H1 (cell line): ENCODE data around the gene DPYSL4.

ENCODE experiments used
- BACH1 ChIP-seq: IDR thresholded peaks from 2 replicates; pipeline ENCODE4 v1.6.1; 2012; ENCODE audit warnings: low read length, improper control_type of control experiment
- CHD7 ChIP-seq: fragments of 300-600 bp; sonication (generic); IDR thresholded peaks from 2 replicates; pipeline ENCODE4 v1.7.1; 2012; ENCODE audit warnings: low read length, moderate library complexity, mild to moderate bottlenecking, inconsistent platforms; ENCODE audit not compliant: insufficient replicate concordance
- CTCF ChIP-seq, 3 experiments: IDR thresholded peaks; 1 replicate in 2 of 3; 2 replicates in 1 of 3; pipeline versions ENCODE4 v1.5.1 to v1.6.1; 2011; ENCODE audit warnings: low read length in 3 of 3, mild to moderate bottlenecking in 3 of 3, inconsistent platforms in 2 of 3, low read depth in 1 of 3, moderate library complexity in 1 of 3; ENCODE audit not compliant: insufficient read depth in 1 of 3; ENCODE audit errors: control extremely low read depth in 1 of 3
- EZH2 ChIP-seq: fragments of 200-600 bp; sonication (generic); IDR thresholded peaks from 2 replicates; pipeline ENCODE4 v1.7.1; 2012; ENCODE audit warnings: low read depth, mild to moderate bottlenecking, moderate library complexity, low read length, inconsistent platforms; ENCODE audit not compliant: severe bottlenecking
- GABPA ChIP-seq: IDR thresholded peaks from 2 replicates; pipeline ENCODE4 v1.6.1; 2011; ENCODE audit warnings: mild to moderate bottlenecking, low read length, moderate library complexity, borderline replicate concordance; ENCODE audit not compliant: insufficient read depth
- JUN ChIP-seq: IDR thresholded peaks from 2 replicates; pipeline ENCODE4 v1.6.1; 2011; ENCODE audit warnings: low read depth, mild to moderate bottlenecking, improper control_type of control experiment, low read length
- JUND ChIP-seq: IDR thresholded peaks from 2 replicates; pipeline ENCODE4 v1.6.1; 2011; ENCODE audit warnings: mild to moderate bottlenecking, improper control_type of control experiment, low read length
- MAFK ChIP-seq: IDR thresholded peaks from 2 replicates; pipeline ENCODE4 v1.6.1; 2012; ENCODE audit warnings: low read depth, mild to moderate bottlenecking, improper control_type of control experiment, low read length
- RAD21 ChIP-seq, 2 experiments: IDR thresholded peaks in 1 of 2; conservative IDR thresholded peaks in 1 of 2; 2 replicates each; pipeline ENCODE4 v1.6.1; 2011; ENCODE audit warnings: low read depth in 2 of 2, low read length in 2 of 2, improper control_type of control experiment in 1 of 2, inconsistent platforms in 1 of 2, mild to moderate bottlenecking in 1 of 2, moderate library complexity in 1 of 2
- RFX5 ChIP-seq: IDR thresholded peaks from 2 replicates; pipeline ENCODE4 v1.6.1; 2011; ENCODE audit warnings: low read depth, low read length, improper control_type of control experiment, borderline replicate concordance
- SIX5 ChIP-seq: IDR thresholded peaks from 2 replicates; pipeline ENCODE4 v1.6.1; 2011; ENCODE audit warnings: mild to moderate bottlenecking, low read depth, low read length
- SP2 ChIP-seq: IDR thresholded peaks from 2 replicates; pipeline ENCODE4 v1.6.1; 2012; ENCODE audit warnings: mild to moderate bottlenecking, low read length, inconsistent platforms
- TEAD4 ChIP-seq: IDR thresholded peaks from 2 replicates; pipeline ENCODE4 v1.6.1; 2012; ENCODE audit warnings: low read depth, low read length, inconsistent platforms, mixed read lengths

DNA sequence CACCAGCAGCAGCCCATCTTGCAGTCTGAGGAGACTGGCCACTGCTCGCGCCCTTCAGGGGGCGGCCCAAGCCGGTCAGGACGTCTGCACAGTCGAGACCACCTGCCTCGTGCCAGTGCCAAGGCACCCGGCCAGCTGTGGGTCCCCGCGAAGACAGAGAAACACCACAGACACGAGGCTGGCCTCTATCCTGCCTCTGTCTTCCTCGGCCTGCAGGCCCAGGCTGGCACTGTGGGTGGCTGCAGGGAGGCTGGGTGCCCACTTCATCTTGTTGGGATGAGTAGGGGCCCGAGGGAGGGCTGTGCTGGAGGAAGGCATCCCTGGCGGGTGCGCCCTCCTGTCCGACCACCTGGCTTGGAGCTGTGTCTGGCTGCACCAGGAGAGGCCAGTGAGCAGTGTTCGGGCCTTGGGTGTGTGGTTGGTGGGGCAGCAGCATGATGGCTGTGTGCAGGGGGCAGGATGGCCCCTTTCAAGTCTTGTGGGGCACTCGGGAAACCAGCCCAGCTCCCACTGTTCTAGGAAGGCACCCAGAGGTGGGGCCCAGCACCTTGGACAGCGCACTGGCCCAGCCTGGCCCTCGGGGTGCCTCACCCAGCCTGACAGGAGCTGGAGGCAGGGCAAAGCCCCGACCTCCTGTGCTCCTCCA is 7.3 kb downstream of the DPYSL4 start:
- TF ChIP-seq SIX5 (no peak), JUN (no peak), MAFK (no peak), RAD21 (IDR thresholded peaks at IDR 0.05 in 1 of 2, conservative IDR thresholded peaks at IDR 0.05 in 1 of 2; ENCODE audit: low read depth in 2 of 2, low read length in 2 of 2) (no peak), RFX5 (no peak), CTCF (IDR thresholded peaks at IDR 0.05; ENCODE audit: control extremely low read depth in 1 of 3, insufficient read depth in 1 of 3, low read depth in 1 of 3, low read length in 3 of 3) (no peak), TEAD4 (no peak), JUND (no peak), EZH2 (no peak), SP2 (no peak), GABPA (no peak), CHD7 (no peak), BACH1 (no peak)
